ENCODE results near the gene FOXN3.

DNA sequence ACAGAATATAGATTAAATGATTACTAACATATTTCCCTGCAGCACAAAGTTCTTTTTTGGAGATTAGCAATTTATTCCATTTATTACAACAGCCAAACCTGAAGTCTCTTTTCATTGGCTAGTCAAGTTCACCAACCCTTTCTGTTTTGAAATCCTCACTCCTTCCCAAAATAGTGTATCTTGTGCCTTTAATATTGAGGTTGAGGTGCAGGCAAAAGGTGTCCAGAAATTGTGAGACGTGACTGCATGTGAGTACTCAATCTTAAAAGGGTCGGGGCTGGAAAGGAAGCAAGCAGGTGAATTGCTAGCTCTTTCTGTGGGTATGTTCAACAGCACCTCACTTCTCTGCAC is 11.1 kb upstream of the FOXN3 start:
- TF ChIP-seq, protein P1, sequence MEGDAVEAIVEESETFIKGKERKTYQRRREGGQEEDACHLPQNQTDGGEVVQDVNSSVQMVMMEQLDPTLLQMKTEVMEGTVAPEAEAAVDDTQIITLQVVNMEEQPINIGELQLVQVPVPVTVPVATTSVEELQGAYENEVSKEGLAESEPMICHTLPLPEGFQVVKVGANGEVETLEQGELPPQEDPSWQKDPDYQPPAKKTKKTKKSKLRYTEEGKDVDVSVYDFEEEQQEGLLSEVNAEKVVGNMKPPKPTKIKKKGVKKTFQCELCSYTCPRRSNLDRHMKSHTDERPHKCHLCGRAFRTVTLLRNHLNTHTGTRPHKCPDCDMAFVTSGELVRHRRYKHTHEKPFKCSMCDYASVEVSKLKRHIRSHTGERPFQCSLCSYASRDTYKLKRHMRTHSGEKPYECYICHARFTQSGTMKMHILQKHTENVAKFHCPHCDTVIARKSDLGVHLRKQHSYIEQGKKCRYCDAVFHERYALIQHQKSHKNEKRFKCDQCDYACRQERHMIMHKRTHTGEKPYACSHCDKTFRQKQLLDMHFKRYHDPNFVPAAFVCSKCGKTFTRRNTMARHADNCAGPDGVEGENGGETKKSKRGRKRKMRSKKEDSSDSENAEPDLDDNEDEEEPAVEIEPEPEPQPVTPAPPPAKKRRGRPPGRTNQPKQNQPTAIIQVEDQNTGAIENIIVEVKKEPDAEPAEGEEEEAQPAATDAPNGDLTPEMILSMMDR (IDR thresholded peaks at IDR 0.05 in 4 of 5, conservative IDR thresholded peaks at IDR 0.05 in 1 of 5), result no peak
- peak; percentile 6 to 34 for TF ChIP-seq POLR2A (IDR thresholded peaks at IDR 0.05)

All from gastrocnemius medialis (tissue), 4 donors.